HCT116 (cell line): ENCODE data around the gene ANKS1A.

ENCODE experiments used
- CEBPB ChIP-seq: IDR thresholded peaks from 2 replicates; pipeline ENCODE4 v1.6.1; 2012; ENCODE audit warnings: low read depth
- EZH2 ChIP-seq: fragments of 200-600 bp; sonication (generic); IDR thresholded peaks from 2 replicates; pipeline ENCODE4 v1.6.1; 2017; ENCODE audit warnings: antibody characterized with exemption, mixed run types
- JUND ChIP-seq: IDR thresholded peaks from 2 replicates; pipeline ENCODE4 v1.6.1; 2012
- POLR2A ChIP-seq: IDR thresholded peaks from 2 replicates; pipeline ENCODE4 v1.7.0; 2011; ENCODE audit warnings: borderline replicate concordance; ENCODE audit not compliant: insufficient read depth, insufficient read length; ENCODE audit errors: extremely low read depth
- POLR2AphosphoS5 ChIP-seq: IDR thresholded peaks from 2 replicates; pipeline ENCODE4 v1.6.1; 2011; ENCODE audit warnings: mild to moderate bottlenecking, low read depth, low read length, moderate library complexity
- RAD21 ChIP-seq: IDR thresholded peaks from 2 replicates; pipeline ENCODE4 v1.6.1; 2012; ENCODE audit warnings: low read depth, mild to moderate bottlenecking
- SP1 ChIP-seq: IDR thresholded peaks from 2 replicates; pipeline ENCODE4 v1.6.1; 2012; ENCODE audit warnings: low read depth
- SRF ChIP-seq: IDR thresholded peaks from 2 replicates; pipeline ENCODE4 v1.6.1; 2012; ENCODE audit warnings: low read depth
- TF ChIP-seq, protein P1 (sequence below), 3 experiments: fragments of 200-600 bp in 1 of 3; sonication (generic) in 1 of 3; IDR thresholded peaks in 2 of 3; conservative IDR thresholded peaks in 1 of 3; 2 replicates each; pipeline ENCODE4 v1.5.1; 2012 to 2017; ENCODE audit warnings: low read depth in 2 of 3, low read length in 2 of 3, antibody characterized with exemption in 1 of 3, borderline replicate concordance in 1 of 3, control low read depth in 1 of 3, mild to moderate bottlenecking in 1 of 3, mixed read lengths in 1 of 3, mixed run types in 1 of 3, moderate library complexity in 1 of 3; ENCODE audit not compliant: insufficient read depth in 1 of 3
- TF ChIP-seq, protein P2 (sequence below): IDR thresholded peaks from 2 replicates; pipeline ENCODE4 v1.6.1; 2012; ENCODE audit warnings: low read depth

DNA sequence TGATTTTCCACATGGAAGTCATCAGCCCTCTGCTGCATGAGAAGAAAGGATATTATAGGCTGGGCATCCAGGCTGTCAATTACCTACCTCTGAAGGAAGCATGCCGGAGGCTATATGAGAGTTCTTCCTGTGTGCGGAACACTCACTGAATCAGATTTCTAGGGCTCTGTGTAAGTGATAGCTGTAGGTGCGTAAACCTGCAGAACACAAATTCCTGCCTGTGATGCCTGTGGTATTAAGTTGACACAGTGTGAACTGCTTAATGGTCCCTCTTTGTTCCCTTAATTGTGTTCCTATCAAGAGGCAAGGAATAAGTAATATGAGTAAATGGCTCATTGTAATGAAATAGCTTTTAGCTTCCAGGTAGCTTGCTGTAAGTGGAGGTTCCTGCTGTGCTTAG, 103.3 kb downstream of the ANKS1A start:
- TF ChIP-seq, protein P1, sequence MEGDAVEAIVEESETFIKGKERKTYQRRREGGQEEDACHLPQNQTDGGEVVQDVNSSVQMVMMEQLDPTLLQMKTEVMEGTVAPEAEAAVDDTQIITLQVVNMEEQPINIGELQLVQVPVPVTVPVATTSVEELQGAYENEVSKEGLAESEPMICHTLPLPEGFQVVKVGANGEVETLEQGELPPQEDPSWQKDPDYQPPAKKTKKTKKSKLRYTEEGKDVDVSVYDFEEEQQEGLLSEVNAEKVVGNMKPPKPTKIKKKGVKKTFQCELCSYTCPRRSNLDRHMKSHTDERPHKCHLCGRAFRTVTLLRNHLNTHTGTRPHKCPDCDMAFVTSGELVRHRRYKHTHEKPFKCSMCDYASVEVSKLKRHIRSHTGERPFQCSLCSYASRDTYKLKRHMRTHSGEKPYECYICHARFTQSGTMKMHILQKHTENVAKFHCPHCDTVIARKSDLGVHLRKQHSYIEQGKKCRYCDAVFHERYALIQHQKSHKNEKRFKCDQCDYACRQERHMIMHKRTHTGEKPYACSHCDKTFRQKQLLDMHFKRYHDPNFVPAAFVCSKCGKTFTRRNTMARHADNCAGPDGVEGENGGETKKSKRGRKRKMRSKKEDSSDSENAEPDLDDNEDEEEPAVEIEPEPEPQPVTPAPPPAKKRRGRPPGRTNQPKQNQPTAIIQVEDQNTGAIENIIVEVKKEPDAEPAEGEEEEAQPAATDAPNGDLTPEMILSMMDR (IDR thresholded peaks at IDR 0.05 in 2 of 3, conservative IDR thresholded peaks at IDR 0.05 in 1 of 3; ENCODE audit: borderline replicate concordance in 1 of 3, insufficient read depth in 1 of 3, low read depth in 2 of 3, low read length in 2 of 3) = no peak
- TF ChIP-seq RAD21 = no peak
- TF ChIP-seq JUND = no peak
- no peak for TF ChIP-seq POLR2A
- no peak for TF ChIP-seq SRF
- TF ChIP-seq EZH2 = no peak
- TF ChIP-seq SP1 = no peak
- TF ChIP-seq, protein P2, sequence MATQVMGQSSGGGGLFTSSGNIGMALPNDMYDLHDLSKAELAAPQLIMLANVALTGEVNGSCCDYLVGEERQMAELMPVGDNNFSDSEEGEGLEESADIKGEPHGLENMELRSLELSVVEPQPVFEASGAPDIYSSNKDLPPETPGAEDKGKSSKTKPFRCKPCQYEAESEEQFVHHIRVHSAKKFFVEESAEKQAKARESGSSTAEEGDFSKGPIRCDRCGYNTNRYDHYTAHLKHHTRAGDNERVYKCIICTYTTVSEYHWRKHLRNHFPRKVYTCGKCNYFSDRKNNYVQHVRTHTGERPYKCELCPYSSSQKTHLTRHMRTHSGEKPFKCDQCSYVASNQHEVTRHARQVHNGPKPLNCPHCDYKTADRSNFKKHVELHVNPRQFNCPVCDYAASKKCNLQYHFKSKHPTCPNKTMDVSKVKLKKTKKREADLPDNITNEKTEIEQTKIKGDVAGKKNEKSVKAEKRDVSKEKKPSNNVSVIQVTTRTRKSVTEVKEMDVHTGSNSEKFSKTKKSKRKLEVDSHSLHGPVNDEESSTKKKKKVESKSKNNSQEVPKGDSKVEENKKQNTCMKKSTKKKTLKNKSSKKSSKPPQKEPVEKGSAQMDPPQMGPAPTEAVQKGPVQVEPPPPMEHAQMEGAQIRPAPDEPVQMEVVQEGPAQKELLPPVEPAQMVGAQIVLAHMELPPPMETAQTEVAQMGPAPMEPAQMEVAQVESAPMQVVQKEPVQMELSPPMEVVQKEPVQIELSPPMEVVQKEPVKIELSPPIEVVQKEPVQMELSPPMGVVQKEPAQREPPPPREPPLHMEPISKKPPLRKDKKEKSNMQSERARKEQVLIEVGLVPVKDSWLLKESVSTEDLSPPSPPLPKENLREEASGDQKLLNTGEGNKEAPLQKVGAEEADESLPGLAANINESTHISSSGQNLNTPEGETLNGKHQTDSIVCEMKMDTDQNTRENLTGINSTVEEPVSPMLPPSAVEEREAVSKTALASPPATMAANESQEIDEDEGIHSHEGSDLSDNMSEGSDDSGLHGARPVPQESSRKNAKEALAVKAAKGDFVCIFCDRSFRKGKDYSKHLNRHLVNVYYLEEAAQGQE = no peak
- no peak for TF ChIP-seq CEBPB
- no peak for TF ChIP-seq POLR2AphosphoS5
